DND-41 (cell line): ENCODE results near the gene EFHD1.

ENCODE experiments used
- CTCF ChIP-seq: IDR thresholded peaks from 2 replicates; pipeline ENCODE4 v1.5.1; 2012; ENCODE audit warnings: borderline replicate concordance, low read length, moderate library complexity, mild to moderate bottlenecking; ENCODE audit not compliant: poor library complexity, severe bottlenecking; ENCODE audit errors: extremely low read depth
- EZH2 ChIP-seq: IDR thresholded peaks from 3 replicates; pipeline ENCODE4 v1.6.1; 2012; ENCODE audit warnings: borderline replicate concordance, low read depth, mild to moderate bottlenecking, moderate library complexity, low read length, inconsistent platforms; ENCODE audit not compliant: severe bottlenecking

GRCh38 chr2:232721261-232721660, 87.9 kb downstream of the EFHD1 start:
- TF ChIP-seq CTCF (no peak), EZH2 (no peak)
